ENCODE measurements around the gene PTPRE. TPM values are rescaled to one million over a fixed set of nuclear protein-coding genes. Genes with fewer than 3 reads are reported as not detected.

The PTPRE gene
- total RNA-seq, 2 experiments from 2014 or later: 19.9 to 22.3 TPM

GRCh38 chr10:128095753-128096469, 189.0 kb downstream of the PTPRE start:
- intact Hi-C loops (cut with micrococcal nuclease): no loop called here
- peak; percentile 73 for ATAC-seq
- peak; percentile 65 for DNase-seq

GRCh38 chr10:128096486-128097199, 189.7 kb downstream of the PTPRE start:
- POLR2A ChIA-PET: interaction anchor here (1.0 to 2.7 kb wide), 4 partner anchors 10 to 18 kb away, joined by 3 to 11 read pairs (median 7); no protein-coding TSS in a partner anchor
- intact Hi-C loops (cut with micrococcal nuclease): no loop called here
- Mint-ChIP-seq H3K9me3 (no peaks in the 10 kb centered on the region), H3K4me1 (ENCODE audit: low read depth) (peaks cover 28% of the 10 kb centered on the region), H3K36me3 (ENCODE audit: low read depth) (peaks cover 53% of the 10 kb centered on the region), H3K27me3 (no peaks in the 10 kb centered on the region), H3K27ac (peak overlapping the region; percentile 64), H3K4me3 (no peak overlapping the region)
- CTCF ChIA-PET: interaction anchor here (0.9 to 2.5 kb wide), 4 partner anchors 17 to 61 kb away, joined by 3 to 10 read pairs (median 5); no protein-coding TSS in a partner anchor
- TF ChIP-seq CTCF (IDR thresholded peaks at IDR 0.05): no peak
- no peak for ATAC-seq
- no peak for DNase-seq

More at GRCh38 chr10:128095753-128096469, 189.0 kb downstream of the PTPRE start:
- no peak for TF ChIP-seq CTCF (IDR thresholded peaks at IDR 0.05)
- peak overlapping the region; percentile 64 for H3K27ac Mint-ChIP-seq
- peaks cover 24% of the 10 kb centered on the region for H3K4me1 Mint-ChIP-seq (ENCODE audit: low read depth)
- CTCF ChIA-PET: interaction anchor here (1.2 to 2.5 kb wide), 4 partner anchors 16 to 85 kb away, joined by 3 to 10 read pairs (median 6); no protein-coding TSS in a partner anchor
- POLR2A ChIA-PET: interaction anchor here (1.1 to 2.7 kb wide), 6 partner anchors 11 to 30 kb away, joined by 3 to 11 read pairs (median 4); no protein-coding TSS in a partner anchor
- peak overlapping the region; percentile 13 for H3K4me3 Mint-ChIP-seq
- no peaks in the 10 kb centered on the region for H3K9me3 Mint-ChIP-seq
- peaks cover 47% of the 10 kb centered on the region for H3K36me3 Mint-ChIP-seq (ENCODE audit: low read depth)
- no peaks in the 10 kb centered on the region for H3K27me3 Mint-ChIP-seq

GRCh38 chr10:128097783-128098182, 190.9 kb downstream of the PTPRE start:
- no peak for ATAC-seq
- no peak overlapping the region for H3K27ac Mint-ChIP-seq
- no peaks in the 10 kb centered on the region for H3K9me3 Mint-ChIP-seq
- no peak overlapping the region for H3K4me3 Mint-ChIP-seq
- intact Hi-C loops (cut with micrococcal nuclease): no loop called here
- peaks cover 53% of the 10 kb centered on the region for H3K36me3 Mint-ChIP-seq (ENCODE audit: low read depth)
- no peak for TF ChIP-seq CTCF (IDR thresholded peaks at IDR 0.05)
- peaks cover 32% of the 10 kb centered on the region for H3K4me1 Mint-ChIP-seq (ENCODE audit: low read depth)
- no peaks in the 10 kb centered on the region for H3K27me3 Mint-ChIP-seq
- CTCF ChIA-PET: interaction anchor here (0.9 kb wide), 1 partner anchor 51 kb away, joined by 3 read pairs; no protein-coding TSS in a partner anchor
- POLR2A ChIA-PET: interaction anchor here (0.8 to 1.2 kb wide), 2 partner anchors 8 to 12 kb away, joined by 3 read pairs; no protein-coding TSS in a partner anchor
- no peak for DNase-seq

- TF ChIP-seq CTCF (IDR thresholded peaks at IDR 0.05): no peak
- ChIA-PET POLR2A (interaction anchor here (0.8 to 2.7 kb wide), 4 partner anchors 9 to 27 kb away, joined by 3 to 8 read pairs (median 3); partner anchors contain the start of gene MKI67), CTCF (interaction anchor here (1.3 kb wide), 1 partner anchor 17 kb away, joined by 3 read pairs; no protein-coding TSS in a partner anchor)
- Mint-ChIP-seq H3K9me3 (no peaks in the 10 kb centered on the region), H3K27ac (no peak overlapping the region), H3K36me3 (ENCODE audit: low read depth) (peaks cover 53% of the 10 kb centered on the region), H3K27me3 (no peaks in the 10 kb centered on the region), H3K4me3 (no peak overlapping the region), H3K4me1 (ENCODE audit: low read depth) (peaks cover 40% of the 10 kb centered on the region)
- no peak for DNase-seq
- ATAC-seq: no peak
- intact Hi-C loops (cut with micrococcal nuclease): no loop called here
These were observed 191.7 kb downstream of the PTPRE start for GRCh38 chr10:128098631-128099030.

All from activated CD8-positive, alpha-beta T cell treated with anti-CD3 and anti-CD28 coated beads for 36 hours (primary cell).